Endothelial cell of umbilical vein (primary cell): ENCODE measurements around the gene RAB36. TPM values are rescaled to one million over a fixed set of nuclear protein-coding genes. Genes with fewer than 3 reads are reported as not detected.
A peak's percentile ranks its signal among the peaks of the same experiment; 100 is the strongest.

Source experiments
- BruUV-seq: library from RNA; stranded (reverse); fragments of 400-500 nt; replicated peaks from 2 replicates; lab custom pipeline; 2021; lab: Mats Ljungman, UMichigan
- CTCF ChIA-PET: fragments of 300-600, 350-600 bp; sonication (Branson Sonifier 250); formaldehyde crosslinking; loops from one replicate; lab custom pipeline; 2021; ENCODE audit warnings: antibody characterized with exemption, inconsistent platforms; lab: Charles Lee
- POLR2A ChIA-PET: fragments of 300-600, 350-600 bp; sonication (Branson Sonifier 250); formaldehyde crosslinking; loops from one replicate; lab custom pipeline; 2021; ENCODE audit warnings: antibody characterized with exemption, inconsistent platforms; lab: Charles Lee
- DNase-seq: peaks from one replicate; pipeline ENCODE4 v3.0.0-alpha.2; 2011; ENCODE audit warnings: low read depth, low spot score
- FAIRE-seq: peaks from 2 replicates; lab custom pipeline; 2011; peaks lifted over from hg19 to GRCh38; lab: Jason Lieb, UNC
- H2AFZ ChIP-seq: 2 replicates; pipeline ENCODE4 v1.6.0; 2012; ENCODE audit warnings: low read depth, low read length, control low read depth, inconsistent platforms
- H3K27ac ChIP-seq: 2 replicates; pipeline ENCODE4 v1.5.1; 2011; ENCODE audit warnings: low read depth, mild to moderate bottlenecking, control low read depth, low read length, moderate library complexity; ENCODE audit not compliant: insufficient read depth
- H3K27me3 ChIP-seq, 2 experiments: 2 replicates each; pipeline versions ENCODE4 v1.6.0 to v1.6.1; 2011; ENCODE audit warnings: low read length in 2 of 2, mixed read lengths in 1 of 2; ENCODE audit not compliant: control insufficient read depth in 2 of 2, insufficient read depth in 2 of 2
- H3K36me3 ChIP-seq, 2 experiments: 2 replicates in 1 of 2; 3 replicates in 1 of 2; pipeline ENCODE4 v1.5.1; 2011; ENCODE audit warnings: low read length in 2 of 2, mild to moderate bottlenecking in 1 of 2, moderate library complexity in 1 of 2; ENCODE audit not compliant: control insufficient read depth in 2 of 2, insufficient read depth in 2 of 2; ENCODE audit errors: extremely low read depth in 1 of 2
- H3K4me1 ChIP-seq: 3 replicates; pipeline ENCODE4 v1.5.1; 2011; ENCODE audit warnings: mild to moderate bottlenecking, low read length; ENCODE audit not compliant: control insufficient read depth, insufficient read depth; ENCODE audit errors: extremely low read depth
- H3K4me2 ChIP-seq: 2 replicates; pipeline ENCODE4 v1.6.1; 2011; ENCODE audit warnings: low read length, control low read depth, mixed read lengths; ENCODE audit not compliant: insufficient read depth
- H3K4me3 ChIP-seq, 3 experiments: fragments of 200-600 bp in 1 of 3; sonication (generic), shearing (Covaris generic) in 1 of 3; replicated peaks in 1 of 3; 2 replicates each; pipeline ENCODE4 v1.5.1; 2011 to 2016; ENCODE audit warnings: control low read depth in 3 of 3, low read length in 3 of 3, mild to moderate bottlenecking in 2 of 3, inconsistent platforms in 1 of 3, low read depth in 1 of 3, moderate library complexity in 1 of 3; ENCODE audit not compliant: insufficient read depth in 1 of 3
- H3K79me2 ChIP-seq: 2 replicates; pipeline ENCODE4 v1.6.0; 2012; ENCODE audit warnings: low read length, inconsistent platforms; ENCODE audit not compliant: control insufficient read depth, insufficient read depth
- H3K9ac ChIP-seq: replicated peaks from 2 replicates; pipeline ENCODE3; 2011; ENCODE audit warnings: low read length, control low read depth; ENCODE audit not compliant: insufficient read depth; ENCODE audit errors: extremely low read depth
- H3K9me1 ChIP-seq: replicated peaks from 3 replicates; pipeline ENCODE4 v1.6.0; 2011; ENCODE audit warnings: mild to moderate bottlenecking, low read length; ENCODE audit not compliant: control insufficient read depth, insufficient read depth; ENCODE audit errors: extremely low read depth
- H3K9me3 ChIP-seq: replicated peaks from 2 replicates; pipeline ENCODE4 v1.5.1; 2012; ENCODE audit warnings: low read length, inconsistent platforms; ENCODE audit not compliant: control insufficient read depth, insufficient read depth
- H4K20me1 ChIP-seq: replicated peaks from 2 replicates; pipeline ENCODE3; 2011; ENCODE audit warnings: mild to moderate bottlenecking, low read length; ENCODE audit not compliant: control insufficient read depth, insufficient read depth; ENCODE audit errors: extremely low read depth
- EZH2 ChIP-seq: IDR thresholded peaks from 2 replicates; pipeline ENCODE4 v1.6.1; 2012; ENCODE audit warnings: borderline replicate concordance, low read depth, mild to moderate bottlenecking, moderate library complexity, low read length, inconsistent platforms; ENCODE audit not compliant: severe bottlenecking
- FOS ChIP-seq: IDR thresholded peaks from 2 replicates; pipeline ENCODE4 v1.6.1; 2011; ENCODE audit warnings: mild to moderate bottlenecking, low read length, moderate library complexity, borderline replicate concordance; ENCODE audit not compliant: insufficient read depth
- GATA2 ChIP-seq: IDR thresholded peaks from 2 replicates; pipeline ENCODE4 v1.7.0; 2011; ENCODE audit warnings: low read depth, mild to moderate bottlenecking, moderate library complexity, mixed read lengths, low read length; ENCODE audit not compliant: insufficient read length, insufficient read depth
- JUN ChIP-seq: IDR thresholded peaks from 2 replicates; pipeline ENCODE4 v1.6.1; 2011; ENCODE audit warnings: borderline replicate concordance, low read depth; ENCODE audit not compliant: insufficient read length, insufficient read depth
- MYC ChIP-seq: IDR thresholded peaks from one replicate; pipeline ENCODE4 v1.6.1; 2011; ENCODE audit warnings: mild to moderate bottlenecking, low read depth, low read length
- POLR2A ChIP-seq: IDR thresholded peaks from 2 replicates; pipeline ENCODE4 v1.6.1; 2012; ENCODE audit warnings: low read depth, mild to moderate bottlenecking, control low read depth, low read length
- POLR2AphosphoS5 ChIP-seq: IDR thresholded peaks from 2 replicates; pipeline ENCODE4 v1.6.1; 2012; ENCODE audit warnings: low read depth, mild to moderate bottlenecking, control low read depth, low read length, moderate library complexity; ENCODE audit not compliant: insufficient read depth
- dilution Hi-C: fragments of 300-500 bp; cut with MboI; formaldehyde crosslinking; loops from one replicate; pipeline ENCODE4 v1.15.0; 2019; ENCODE audit warnings: low sequenced_read_pairs; ENCODE audit not compliant: extremely low pct_ligation_motif_present
- intact Hi-C: fragments of 100-400 bp; cut with micrococcal nuclease; formaldehyde crosslinking; loops from one replicate; pipeline ENCODE4 v1.10.0; 2022
- polyA plus RNA-seq, 4 experiments: library from polyadenylated mRNA; depleted of rRNA in 3 of 4; stranded (reverse) in 3 of 4; unstranded in 1 of 4; fragments of >200 nt; gene quantifications; 2 replicates each; pipeline versions ENCODE4 v1.2.1 to v1.2.3, GENCODE V29; 2011 to 2012; ENCODE audit warnings: missing spikeins in 1 of 4
- total RNA-seq: library from RNA; stranded (reverse); gene quantifications from 2 replicates; pipeline ENCODE4 v1.2.3, GENCODE V29; 2021
- TF ChIP-seq, protein P1 (sequence below): IDR thresholded peaks from 2 replicates; pipeline ENCODE4 v1.6.1; 2011; ENCODE audit not compliant: insufficient read depth, insufficient read length
- TF ChIP-seq, protein P2 (sequence below), 2 donors: IDR thresholded peaks; 1 replicate in 1 of 2; 2 replicates in 1 of 2; pipeline ENCODE4 v1.5.1; 2011; ENCODE audit warnings: low read length in 2 of 2, mild to moderate bottlenecking in 2 of 2, moderate library complexity in 2 of 2, control low read depth in 1 of 2, inconsistent platforms in 1 of 2, low read depth in 1 of 2; ENCODE audit not compliant: insufficient read depth in 1 of 2; ENCODE audit errors: extremely low read depth in 1 of 2

Gene RAB36
- total and polyA plus RNA-seq, 2 donors (not counting 3 experiments of a cell fraction or from before 2014, with no cell fraction given), result 2.7 to 3.1 TPM

GRCh38 chr22:23098718-23099530 lies 46.4 kb upstream of the RAB36 start:
- Histone ChIP-seq H4K20me1 (no peaks in the 10 kb centered on the region), H3K36me3 (no peaks in the 10 kb centered on the region), H3K4me2 (no peak overlapping the region), H2AFZ (no peak overlapping the region), H3K27ac (no peak overlapping the region), H3K9me1 (no peaks in the 10 kb centered on the region), H3K79me2 (no peaks in the 10 kb centered on the region), H3K9ac (no peak overlapping the region), H3K27me3 (no peaks in the 10 kb centered on the region), H3K9me3 (no peaks in the 10 kb centered on the region), H3K4me3 (no peak overlapping the region), H3K4me1 (no peaks in the 10 kb centered on the region)
- ChIA-PET CTCF (no interaction called here), POLR2A (no interaction called here)
- DNase-seq (peak; percentile 25), FAIRE-seq (peak; percentile 47)
- TF ChIP-seq JUN (no peak), POLR2A (no peak), GATA2 (no peak), POLR2AphosphoS5 (no peak), MYC (no peak), FOS (no peak), EZH2 (no peak)
- TF ChIP-seq, protein P1, sequence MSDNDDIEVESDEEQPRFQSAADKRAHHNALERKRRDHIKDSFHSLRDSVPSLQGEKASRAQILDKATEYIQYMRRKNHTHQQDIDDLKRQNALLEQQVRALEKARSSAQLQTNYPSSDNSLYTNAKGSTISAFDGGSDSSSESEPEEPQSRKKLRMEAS, result no peak
- TF ChIP-seq, protein P2, sequence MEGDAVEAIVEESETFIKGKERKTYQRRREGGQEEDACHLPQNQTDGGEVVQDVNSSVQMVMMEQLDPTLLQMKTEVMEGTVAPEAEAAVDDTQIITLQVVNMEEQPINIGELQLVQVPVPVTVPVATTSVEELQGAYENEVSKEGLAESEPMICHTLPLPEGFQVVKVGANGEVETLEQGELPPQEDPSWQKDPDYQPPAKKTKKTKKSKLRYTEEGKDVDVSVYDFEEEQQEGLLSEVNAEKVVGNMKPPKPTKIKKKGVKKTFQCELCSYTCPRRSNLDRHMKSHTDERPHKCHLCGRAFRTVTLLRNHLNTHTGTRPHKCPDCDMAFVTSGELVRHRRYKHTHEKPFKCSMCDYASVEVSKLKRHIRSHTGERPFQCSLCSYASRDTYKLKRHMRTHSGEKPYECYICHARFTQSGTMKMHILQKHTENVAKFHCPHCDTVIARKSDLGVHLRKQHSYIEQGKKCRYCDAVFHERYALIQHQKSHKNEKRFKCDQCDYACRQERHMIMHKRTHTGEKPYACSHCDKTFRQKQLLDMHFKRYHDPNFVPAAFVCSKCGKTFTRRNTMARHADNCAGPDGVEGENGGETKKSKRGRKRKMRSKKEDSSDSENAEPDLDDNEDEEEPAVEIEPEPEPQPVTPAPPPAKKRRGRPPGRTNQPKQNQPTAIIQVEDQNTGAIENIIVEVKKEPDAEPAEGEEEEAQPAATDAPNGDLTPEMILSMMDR (IDR thresholded peaks at IDR 0.05; ENCODE audit: extremely low read depth in 1 of 2, insufficient read depth in 1 of 2, low read depth in 1 of 2, low read length in 2 of 2), result no peak
- intact Hi-C loops, result no loop called here
- dilution Hi-C loops, result no loop called here
- BruUV-seq, result no TSS peak
